ENCODE results near the gene ESR2.
"Not testable (repeated sequence)": the region's sequence is repeated elsewhere in the genome, so short reads cannot be mapped to it uniquely, and the experiment has no call there.

ESR2 gene

DNA sequence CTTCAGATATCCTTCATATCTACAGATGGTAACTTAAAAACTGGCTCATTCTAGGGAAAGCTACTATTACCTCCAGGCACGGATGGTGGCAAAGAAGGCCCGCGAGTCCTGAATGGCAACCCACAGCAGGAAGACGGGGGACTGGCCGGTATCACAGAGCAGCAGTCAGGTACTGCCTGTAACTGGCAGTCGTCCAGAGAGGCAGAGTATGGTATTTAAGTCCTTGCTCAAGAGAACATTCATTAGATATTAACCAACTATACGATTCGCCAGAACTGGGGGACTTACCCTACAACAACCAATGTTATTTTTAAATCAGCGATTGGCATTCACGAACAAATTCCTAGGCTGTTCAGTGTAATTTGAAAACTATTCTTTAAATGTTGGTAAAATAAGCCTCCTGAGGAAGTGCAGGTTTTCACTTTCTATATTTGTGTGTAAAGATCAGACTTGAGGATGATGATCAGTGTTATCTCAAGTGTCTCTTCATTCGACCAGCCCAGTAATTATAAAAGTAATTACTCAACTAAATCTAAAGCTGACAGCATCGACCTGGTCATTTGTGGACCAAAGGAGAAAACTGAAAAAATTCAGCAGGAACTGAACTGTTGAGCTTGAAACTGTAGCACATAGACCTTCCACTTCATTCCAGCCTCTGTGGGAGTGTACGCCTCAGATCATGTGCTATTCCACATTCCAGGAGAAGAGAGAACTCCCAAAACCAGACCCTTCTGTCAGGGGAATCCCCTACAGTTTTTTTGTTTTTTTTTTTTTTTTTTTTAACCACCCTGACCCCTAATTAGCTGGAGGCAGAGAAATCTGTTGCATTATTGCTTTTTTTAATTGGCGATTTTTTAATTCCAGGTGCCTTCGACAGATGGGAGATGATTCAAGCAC is 75.6 kb downstream of the ESR2 start:
- no peak for DNase-seq

DNA sequence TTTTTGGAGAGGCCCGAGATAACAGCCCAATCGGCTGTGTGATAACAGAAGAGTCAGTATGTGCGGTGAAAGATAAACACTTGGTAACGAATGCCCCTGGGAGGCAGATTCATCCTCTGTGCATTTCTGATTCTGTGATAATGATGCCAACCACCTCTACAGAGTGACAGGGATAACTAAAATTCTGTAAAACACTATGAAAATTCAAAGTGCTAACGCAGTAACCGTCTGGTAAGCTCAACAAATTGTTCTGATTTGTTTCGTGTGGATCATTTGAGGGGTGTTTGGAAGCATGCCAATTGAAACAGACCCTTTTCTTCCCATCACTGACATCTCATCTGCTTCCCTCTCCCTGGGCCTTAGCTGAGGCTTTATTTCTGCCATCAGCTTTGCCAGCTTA is 76.3 kb downstream of the ESR2 start:
- no peak for DNase-seq

DNA sequence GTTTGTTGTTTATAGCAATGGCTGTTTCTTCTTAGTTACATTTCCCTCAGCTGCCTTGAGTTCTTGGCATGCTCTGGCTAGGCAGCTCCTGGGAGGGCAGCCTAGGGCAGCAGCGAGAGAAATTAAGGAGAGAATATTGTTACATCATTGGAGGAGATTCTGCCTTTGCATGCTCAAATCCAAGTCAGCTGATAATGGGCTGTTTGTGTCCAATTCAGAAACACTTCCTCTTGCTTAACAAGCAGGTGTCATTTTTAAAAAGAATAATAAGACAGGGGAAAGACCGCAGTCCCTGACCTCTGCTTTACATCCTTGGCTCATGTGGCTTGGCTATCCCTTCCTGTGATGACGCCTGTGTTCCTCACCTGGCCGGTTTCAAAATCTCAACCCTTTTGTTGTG is 76.9 kb downstream of the ESR2 start:
- DNase-seq = no peak

DNA sequence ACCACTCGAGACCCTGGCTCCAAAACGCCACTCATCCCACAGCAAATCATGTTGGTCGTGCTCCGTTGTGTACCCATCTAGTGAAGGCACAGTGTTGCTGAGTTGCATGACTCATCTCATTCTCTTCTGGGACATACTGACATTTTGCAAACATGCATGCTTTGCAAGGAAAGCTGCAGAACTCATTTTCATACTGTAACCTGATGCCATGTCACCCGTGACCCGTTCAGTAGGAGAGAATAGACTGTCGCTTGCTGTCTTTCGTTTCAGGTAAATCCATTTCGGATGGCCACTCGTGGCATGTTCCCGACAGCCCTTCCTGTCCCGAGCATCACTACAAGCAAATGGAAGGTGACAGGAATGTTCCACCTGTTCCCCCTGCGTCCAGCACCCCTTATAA is 78.2 kb downstream of the ESR2 start:
- DNase-seq = no peak

DNA sequence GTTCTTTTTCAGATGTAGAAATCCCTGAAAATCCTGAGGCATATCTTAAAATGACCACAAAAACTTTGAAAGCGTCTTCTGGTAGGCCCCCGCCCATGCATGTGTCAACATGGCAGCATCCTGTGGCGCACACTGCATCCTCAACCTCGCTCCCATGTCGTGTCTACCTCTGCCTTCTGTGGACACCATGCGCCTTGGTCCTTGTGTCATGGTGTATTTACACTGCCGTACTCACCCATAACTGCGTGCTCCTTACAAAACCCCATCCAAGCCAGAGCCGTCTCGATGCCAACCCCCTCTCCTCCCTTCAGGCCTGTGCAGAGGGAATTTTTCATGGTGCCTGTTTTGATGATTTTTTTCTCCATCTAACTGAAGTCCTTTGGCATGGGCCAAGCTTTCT is 78.9 kb downstream of the ESR2 start:
- DNase-seq = no peak

DNA sequence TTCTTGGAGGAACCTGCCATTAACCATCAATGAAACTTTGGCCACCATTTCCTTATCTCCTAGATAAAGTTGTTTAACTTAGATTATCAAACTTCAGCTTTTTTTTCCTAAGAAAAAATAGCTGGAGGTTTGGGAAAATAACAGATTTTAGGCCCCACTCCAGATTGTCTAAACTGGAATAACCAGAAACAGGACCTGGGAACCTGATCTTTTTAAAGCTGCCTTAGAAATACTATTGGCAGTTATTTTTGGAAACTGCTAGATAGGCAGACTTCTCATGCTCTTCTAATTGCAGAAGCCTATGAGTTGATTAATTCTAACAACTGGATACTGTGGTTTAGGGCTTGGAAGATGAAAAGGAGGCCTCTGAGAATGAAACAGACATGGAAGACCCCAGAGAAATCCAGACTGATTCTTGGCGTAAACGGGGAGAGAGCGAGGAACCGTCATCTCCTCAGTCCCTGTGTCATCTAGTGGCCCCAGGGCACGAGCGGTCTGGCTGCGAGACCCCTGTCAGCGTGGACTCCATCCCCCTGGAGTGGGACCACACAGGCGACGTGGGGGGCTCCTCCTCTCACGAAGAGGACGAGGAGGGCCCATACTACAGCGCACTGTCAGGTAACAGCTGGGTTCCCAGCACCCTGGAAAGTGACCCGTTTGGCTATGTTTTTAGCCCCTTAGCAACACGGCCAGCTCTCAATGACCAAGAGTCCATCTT is 80.2 kb downstream of the ESR2 start:
- DNase-seq = no peak

DNA sequence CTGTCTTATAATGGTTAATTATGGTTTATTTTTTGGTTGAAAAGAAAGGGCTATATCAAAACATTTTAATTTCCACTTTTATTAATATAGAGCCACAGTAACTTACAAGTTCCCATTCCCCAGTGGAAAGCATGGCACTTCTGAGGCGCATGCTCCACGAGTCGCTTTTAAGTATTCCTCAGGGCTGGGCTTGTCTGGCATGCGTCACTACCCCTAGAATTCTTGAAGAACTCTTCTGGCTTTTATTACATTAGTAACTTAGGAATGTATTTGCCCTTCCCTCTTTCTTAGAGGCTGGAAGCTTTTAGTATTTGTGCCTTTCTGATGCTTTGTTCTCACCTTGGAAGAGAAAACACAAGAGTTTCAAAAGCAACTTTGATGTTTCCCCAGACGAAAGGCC is 81.1 kb downstream of the ESR2 start:
- no peak for DNase-seq

DNA sequence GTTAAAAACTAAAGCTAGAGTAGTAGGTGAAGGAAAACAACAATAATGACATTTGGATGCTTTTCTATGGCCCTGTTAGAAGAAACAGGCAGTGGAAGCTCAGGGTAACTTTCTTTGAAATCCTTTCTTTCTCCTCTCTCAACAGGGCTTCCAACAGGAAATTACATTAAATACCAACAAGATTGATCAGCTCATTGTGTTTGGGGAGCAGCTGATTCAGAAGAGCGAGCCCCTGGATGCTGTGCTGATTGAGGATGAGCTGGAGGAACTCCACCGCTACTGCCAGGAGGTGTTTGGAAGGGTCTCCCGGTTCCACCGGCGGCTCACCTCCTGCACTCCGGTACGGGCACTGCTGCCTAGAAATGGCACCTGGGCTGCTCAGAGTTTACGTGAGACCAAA is 81.5 kb downstream of the ESR2 start:
- no peak for DNase-seq

DNA sequence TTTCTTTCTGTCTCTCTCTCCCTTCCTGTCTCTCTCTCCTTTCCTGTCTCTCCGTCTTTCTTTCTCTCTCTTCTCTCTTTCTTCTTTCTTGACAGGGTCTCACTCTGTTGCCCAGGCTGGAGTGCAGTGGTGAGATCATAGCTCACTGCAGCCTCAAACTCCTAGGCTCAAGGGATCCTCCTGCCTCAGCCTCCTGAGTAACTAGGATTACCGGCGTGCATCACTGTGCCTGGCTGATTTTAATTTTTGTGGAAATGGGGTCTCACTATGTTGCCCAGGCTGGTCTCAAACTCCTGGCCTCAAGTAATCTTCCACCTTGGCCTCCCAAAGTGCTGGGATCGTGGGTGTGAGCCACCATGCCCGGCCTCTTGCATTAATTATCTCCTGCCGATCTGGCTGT is 83.3 kb downstream of the ESR2 start:
- not testable (repeated sequence) for DNase-seq

DNA sequence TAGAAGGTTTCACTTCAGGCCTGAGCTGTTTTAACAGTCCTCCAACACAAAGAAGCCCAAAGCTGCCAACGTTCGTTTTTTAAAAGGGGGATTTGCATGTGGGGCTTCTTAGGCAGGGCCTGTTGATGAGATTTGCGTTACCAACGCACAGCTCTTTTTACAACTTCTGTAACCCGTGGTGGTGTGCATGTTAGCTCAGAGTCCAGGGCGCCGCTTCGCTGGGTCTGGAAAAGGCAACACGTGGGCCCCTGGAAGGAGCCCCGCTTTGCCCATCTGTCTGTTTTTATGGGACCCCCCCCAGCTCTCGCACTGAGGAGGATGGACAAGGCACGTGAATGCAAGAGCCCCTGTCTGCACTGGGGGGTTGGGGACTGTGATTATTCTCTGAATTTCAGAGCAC is 84.0 kb downstream of the ESR2 start:
- no peak for DNase-seq

DNA sequence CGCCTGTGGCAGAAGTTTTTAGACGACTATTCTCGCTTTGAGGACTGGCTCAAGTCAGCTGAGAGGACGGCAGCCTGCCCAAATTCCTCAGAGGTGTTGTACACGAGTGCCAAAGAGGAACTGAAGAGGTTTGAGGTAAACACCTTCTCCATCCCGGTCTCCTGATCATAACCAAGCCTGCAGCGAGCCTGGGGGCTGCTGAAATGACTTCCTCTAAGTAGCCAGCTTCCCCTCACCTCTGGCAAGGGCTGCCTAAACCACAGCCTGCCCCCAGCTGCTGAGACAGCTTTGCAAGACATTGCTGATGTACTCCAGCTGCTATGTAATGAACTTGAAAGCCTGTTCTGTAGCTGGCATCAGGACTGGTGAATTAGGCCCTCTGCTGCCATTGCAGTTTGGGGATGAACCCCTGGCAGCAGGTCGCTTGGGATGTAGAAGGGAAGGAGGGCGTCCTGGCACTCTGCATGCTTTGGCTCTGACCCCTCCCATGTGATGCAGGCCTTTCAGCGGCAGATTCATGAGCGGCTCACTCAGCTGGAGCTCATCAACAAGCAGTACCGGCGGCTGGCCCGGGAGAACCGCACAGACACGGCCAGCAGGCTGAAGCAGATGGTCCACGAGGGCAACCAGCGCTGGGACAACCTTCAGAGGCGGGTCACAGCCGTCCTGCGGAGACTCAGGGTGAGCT is 84.6 kb downstream of the ESR2 start:
- no peak for DNase-seq

DNA sequence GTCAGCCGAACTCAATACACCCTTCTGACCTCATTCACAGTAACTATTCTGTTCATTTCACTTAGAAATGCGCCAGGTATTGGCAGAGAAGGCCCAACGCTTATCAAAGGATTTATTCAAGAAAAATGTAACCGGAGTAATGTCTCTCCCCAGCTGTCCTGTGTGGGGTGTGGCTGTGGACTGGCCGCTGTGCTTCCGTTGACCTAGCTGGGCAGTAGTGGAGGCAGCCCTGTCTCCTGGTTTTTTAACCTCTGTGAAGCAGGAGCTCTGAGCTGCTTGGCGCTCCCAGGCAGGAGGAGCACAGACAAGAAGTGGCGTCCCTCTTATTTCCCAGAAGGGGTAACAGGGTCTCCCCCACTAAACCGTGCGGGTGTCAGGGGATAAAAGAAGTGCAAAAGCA is 85.2 kb downstream of the ESR2 start:
- DNase-seq = no peak

DNA sequence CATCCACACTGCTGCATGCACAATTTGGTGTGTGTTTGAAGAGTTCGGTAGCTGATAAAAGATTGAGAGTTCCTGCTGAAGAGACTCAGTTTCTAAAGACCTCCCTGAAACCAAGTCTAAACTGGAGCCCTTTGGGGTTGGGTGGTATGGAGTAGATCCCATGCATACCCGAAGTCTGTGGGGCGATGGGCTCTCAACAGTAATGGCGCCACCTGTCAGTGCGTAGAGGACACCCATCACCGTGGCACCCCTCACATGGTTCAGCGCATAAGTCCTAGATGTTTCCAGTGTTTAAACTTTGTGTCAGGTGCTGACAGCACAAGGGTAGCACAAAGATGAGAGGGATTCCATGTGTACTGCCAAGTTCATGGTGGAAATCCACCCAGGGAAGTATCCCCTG is 85.9 kb downstream of the ESR2 start:
- no peak for DNase-seq

DNA sequence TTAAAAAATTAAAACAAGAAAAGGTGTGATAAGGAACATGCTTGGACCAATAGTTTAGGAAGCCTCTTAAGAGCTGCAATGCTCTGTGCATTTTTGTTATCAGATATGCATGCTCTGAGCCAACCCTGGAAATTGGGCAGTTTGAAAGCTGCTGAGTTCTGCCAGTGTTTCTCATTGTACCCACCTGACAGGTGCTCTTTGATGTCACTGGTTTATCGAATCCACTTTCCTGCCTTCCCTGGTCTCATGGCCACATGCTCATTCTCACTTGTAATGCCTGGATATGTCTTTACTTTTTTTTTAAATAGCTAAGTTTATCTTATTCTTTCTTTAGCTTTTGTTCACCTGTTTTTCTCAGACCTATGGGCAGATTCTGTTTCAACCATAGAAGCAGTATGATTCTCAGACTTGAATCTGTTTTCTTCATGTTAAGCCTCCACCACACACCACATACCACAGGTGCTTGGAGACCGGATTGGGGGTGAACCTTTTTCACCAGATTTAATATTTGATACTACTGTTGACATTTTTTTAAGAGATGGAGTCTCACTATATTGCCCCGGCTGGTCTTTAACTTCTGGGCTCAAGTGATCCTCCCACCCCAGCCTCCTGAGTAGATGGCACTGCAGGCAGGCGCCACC is 90.7 kb downstream of the ESR2 start:
- DNase-seq = no peak

DNA sequence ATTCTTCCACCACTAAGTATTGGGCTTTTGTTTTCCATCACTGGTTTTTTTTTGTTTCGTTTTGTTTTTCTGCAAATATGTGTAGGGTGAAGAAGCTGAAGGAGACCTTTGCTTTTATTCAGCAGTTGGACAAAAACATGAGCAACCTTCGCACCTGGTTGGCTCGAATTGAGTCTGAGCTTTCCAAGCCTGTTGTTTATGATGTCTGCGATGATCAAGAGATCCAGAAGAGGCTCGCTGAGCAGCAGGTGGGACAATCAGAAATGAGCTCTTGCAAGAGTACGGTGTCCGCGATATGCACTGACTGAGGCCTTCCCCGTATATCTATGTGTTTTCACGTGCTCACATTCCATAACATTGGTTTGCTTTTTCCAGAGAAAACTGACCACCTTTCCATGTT is 91.5 kb downstream of the ESR2 start:
- no peak for DNase-seq

DNA sequence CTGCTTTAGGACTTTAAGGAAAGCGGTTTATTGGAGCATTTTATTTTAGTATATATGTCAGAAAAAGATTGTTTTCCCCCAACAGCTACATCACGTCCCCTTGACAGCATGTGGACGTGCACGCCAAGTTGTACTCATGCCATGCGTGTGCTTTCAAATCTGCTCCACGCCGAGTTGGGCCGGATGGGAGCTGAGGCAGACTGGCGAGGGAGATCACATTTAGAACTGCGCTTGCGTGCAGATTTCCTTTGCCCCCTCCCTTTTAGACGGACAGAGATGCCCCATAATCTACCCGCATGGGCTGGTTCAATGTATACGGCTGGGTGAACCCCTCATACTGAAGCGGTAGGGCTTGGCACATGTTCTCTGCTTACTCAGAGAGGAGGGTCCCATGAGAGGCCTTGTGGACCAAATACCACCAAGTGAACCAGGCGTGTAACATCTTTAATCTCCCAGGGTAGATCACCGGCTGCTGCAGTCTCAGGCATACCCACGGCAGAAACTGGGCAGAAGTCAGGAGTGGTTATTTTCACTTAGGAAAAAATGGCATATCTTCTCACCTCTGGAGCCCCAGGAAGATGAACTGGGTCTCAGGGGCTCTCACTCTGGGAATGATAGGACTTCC is 92.1 kb downstream of the ESR2 start:
- DNase-seq = no peak

DNA sequence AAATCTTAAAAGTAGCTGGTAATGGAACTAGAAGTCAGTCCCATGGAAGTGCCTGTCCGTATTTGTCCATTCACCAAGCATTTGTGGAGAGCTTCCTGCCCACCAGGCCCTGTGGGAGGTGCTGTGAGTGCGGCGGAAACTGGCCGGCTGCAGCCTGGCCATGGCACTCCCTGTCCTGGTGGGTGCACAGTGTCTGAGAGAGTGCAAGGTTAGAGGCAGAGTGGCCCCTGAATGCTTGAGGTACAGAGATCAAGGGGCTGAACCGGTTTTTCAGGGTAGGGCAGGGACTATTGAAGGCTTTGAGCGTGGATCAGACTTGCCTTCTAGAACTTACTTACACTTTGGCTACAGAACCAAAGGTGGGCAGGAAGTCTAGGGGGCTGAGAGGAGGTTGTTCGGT is 92.9 kb downstream of the ESR2 start:
- DNase-seq = no peak

DNA sequence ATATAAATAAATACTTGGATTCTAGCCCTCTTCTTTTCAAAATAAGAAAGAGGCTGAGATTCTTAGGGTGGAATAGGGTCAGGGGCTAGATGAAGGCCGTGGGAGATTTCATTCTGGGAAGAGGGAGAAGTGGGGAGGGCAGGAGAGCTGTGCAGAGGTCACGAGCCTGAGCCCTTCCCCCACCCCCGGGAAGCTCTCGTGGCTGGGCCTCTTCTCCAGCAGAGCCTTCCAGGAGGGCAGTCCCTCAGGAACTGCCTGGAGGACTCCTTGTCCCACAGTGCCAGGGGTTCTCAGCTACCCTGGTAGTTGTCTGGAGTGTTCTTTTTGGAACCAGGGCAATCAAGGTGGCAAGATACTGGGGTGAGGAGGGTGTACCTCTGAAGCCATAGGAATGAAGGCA is 94.0 kb downstream of the ESR2 start:
- no peak for DNase-seq

DNA sequence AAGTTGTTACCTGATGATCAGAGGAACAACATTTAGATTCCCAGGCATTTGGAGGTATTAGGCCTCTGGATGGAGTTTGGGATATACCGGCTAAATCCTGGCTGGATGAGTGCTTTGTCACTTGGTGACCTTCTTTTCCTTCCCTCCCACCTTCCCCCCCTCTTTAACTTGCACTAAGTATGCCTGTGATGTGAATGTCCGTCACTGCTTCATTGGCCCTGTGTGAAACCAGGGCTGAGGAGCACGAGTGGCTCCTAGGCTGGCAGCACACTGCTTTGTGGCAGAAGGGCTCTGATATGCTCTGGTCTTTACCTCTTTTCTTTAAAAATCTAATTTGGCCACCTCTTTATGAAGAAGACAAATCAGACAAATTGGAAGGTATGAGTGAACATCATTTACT is 95.7 kb downstream of the ESR2 start:
- DNase-seq = no peak

DNA sequence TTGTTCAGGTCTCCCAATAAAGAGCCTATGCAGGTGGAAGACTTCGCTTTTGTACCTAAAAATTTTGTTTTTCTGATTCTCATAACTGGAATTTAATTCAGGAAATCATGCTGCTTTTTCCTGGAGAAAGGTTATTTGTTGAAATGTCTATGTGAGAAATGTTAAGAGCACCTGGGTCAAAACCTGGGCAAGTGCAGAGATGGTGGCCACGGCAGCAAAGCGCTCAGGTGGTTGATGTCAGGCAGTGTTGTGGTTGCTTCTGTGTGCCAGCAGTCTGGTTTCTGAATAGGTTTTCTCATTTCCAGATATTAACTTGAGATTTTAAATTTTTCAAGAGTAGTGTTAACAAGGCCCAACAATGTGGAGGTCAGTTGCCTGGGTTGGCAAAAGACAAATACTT is 96.2 kb downstream of the ESR2 start:
- DNase-seq = no peak

DNA sequence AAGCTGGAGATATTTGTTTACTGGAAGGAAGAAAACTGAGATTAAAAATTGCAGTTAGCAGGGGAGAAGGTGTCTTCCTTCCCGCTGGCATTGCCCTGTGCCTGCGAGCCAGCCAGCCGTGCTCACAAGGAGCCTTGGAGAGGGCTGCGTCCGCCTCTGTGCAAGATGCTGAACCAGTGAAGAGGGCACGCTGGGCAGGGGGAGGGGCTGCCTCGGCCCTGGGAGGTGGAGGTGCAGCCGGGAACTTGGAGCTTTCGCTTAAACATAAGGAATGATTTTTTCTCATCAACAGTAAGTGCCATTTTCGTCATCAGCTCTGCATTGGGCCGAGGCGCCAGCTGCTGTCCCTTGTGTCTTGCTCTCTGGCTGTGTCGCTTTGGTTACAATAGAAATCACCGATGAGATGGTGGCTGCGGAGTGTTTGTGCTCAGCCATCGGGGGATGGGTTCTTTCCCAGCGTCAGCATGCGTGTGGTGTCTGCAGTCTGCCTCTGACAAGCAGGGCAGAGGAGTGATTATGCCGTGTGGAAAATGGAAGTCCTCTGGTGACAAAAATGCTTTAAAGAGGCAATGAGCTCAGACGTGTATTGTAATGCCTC is 97.3 kb downstream of the ESR2 start:
- no peak for DNase-seq

DNA sequence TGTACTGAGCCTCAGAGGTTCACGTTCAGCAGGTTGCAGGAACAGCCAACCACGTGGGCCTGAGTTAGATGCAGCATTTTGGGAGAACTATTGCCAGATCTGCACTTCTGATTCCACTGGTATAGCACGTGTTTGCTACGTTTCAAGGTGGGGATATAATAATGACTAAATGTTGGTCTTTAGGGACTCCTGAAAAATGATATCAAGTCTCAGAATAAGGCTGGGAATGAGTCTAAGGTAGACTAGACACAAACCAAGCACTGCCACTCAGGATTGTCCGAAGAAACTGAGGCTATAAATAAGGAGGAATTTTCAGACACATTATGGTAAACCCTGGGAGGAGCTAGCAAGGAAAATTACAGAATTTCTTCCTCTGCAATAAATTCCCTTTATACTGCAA is 98.1 kb downstream of the ESR2 start:
- no peak for DNase-seq

DNA sequence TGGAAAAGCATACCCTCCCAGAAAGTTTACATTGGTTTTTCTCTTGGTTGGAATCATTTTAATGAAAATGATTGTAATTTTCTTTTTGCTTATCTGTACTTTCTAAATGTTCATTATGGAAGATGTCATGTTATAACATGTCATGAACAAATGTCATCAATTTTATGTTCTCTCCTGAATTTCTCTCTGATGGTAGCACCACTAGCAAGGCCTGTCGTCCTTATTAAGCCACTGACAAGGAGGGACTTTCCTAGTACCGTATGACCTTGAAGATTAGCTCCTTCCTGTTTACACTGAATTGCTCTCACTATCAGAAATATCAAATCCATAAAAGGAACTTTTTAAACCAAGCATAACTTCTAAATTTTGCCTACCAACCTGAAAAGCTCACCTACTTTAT is 99.0 kb downstream of the ESR2 start:
- no peak for DNase-seq
